Duodenal mucosa (tissue), 2 donors: Measurements from ENCODE around the gene ADGRB3.

Source experiments
- H3K27ac ChIP-seq: one replicate; pipeline ENCODE4 v1.7.0; 2013; ENCODE audit warnings: low read depth, low read length
- H3K27me3 ChIP-seq, 2 donors: one replicate each; pipeline ENCODE4 v1.7.0; 2013; ENCODE audit warnings: low read length in 2 of 2, control low read depth in 1 of 2; ENCODE audit not compliant: insufficient read depth in 2 of 2, control insufficient read depth in 1 of 2
- H3K36me3 ChIP-seq, 2 donors: one replicate each; pipeline ENCODE4 v1.7.0; 2013; ENCODE audit warnings: low read length in 2 of 2, control low read depth in 1 of 2; ENCODE audit not compliant: insufficient read depth in 2 of 2, control insufficient read depth in 1 of 2
- H3K4me1 ChIP-seq, 2 donors: one replicate each; pipeline ENCODE4 v1.7.0; 2013; ENCODE audit warnings: low read length in 2 of 2, control low read depth in 1 of 2; ENCODE audit not compliant: insufficient read depth in 2 of 2, control insufficient read depth in 1 of 2
- H3K4me3 ChIP-seq, 2 donors: one replicate each; pipeline ENCODE4 v1.7.0; 2013; ENCODE audit warnings: low read length in 2 of 2, low read depth in 1 of 2
- H3K9ac ChIP-seq, 2 donors: one replicate each; pipeline ENCODE4 v1.7.0; 2013; ENCODE audit warnings: low read length in 2 of 2, low read depth in 1 of 2
- H3K9me3 ChIP-seq, 2 donors: one replicate each; pipeline ENCODE4 v1.7.0; 2013; ENCODE audit warnings: low read length in 2 of 2, control low read depth in 1 of 2; ENCODE audit not compliant: control insufficient read depth in 1 of 2

Gene ADGRB3

DNA sequence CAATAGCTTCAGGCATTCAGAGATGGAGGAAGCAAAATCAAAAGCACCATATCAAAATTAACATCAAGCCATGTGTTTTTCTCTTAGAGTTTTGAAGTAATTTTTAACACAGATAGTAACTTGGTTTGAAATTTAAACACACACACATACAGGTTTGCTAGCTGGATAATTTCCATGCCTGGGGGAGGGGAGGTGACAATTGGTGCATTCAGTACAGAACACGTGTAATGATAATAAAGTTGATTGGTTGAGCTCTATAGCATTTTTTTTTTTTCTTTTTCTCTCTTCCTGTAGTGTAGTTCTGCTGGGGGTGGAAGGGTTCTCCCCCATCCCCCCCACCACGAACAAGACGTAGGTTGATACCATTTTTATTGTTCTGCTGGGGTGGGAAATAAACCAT is 596.9 kb downstream of the ADGRB3 start:
- no peak overlapping the region for H3K4me3 ChIP-seq
- no peak overlapping the region for H3K9ac ChIP-seq
- no peak overlapping the region for H3K27ac ChIP-seq
- H3K9me3 ChIP-seq: no peaks in the 10 kb centered on the region
- no peaks in the 10 kb centered on the region for H3K36me3 ChIP-seq
- no peaks in the 10 kb centered on the region for H3K27me3 ChIP-seq
- no peaks in the 10 kb centered on the region for H3K4me1 ChIP-seq

DNA sequence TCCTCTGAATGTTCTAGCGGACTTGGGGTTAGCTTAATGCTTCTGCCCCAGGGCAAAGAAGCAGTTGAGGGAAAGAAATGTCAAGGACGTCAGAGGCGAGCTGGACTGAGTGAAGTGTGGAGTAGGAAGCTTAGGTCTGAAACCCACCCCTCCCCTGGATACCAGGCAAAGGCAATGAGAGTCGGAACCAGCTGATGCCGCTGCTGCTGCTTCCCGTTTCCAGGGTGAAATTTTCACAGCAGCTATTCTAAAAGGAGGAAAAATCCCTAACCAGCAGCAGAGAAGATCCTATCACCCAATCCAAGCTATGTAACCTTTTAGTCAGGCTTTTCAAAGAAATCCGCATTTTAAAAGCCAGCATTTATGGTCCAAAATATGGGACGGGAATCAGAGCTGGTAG is 597.4 kb downstream of the ADGRB3 start:
- Histone ChIP-seq H3K9me3 (no peaks in the 10 kb centered on the region), H3K4me3 (no peak overlapping the region), H3K27ac (no peak overlapping the region), H3K27me3 (no peaks in the 10 kb centered on the region), H3K36me3 (no peaks in the 10 kb centered on the region), H3K4me1 (no peaks in the 10 kb centered on the region), H3K9ac (no peak overlapping the region)

DNA sequence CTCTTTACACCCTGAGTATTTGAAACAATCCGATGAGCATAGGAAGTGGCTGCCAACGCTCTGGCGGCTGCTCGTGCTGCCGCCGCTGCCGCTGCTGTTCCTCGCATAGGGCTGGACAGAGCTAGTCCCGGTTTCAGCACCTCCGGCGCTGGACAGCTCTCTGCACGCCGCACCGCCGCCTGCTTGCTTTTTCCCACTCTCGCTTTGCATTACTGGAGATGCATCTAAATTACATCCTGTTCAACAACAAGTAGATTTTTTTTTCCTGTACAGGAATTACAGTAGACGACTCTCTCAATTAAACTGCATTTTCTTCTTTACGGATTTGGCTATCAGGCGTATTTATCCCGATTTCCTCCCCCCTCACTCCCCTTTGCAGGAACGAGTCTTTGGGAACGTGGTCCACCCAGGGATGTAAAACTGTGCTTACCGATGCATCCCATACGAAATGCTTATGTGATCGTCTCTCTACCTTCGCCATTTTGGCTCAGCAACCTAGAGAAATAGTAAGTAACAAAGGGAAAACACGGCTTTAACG is 597.9 kb downstream of the ADGRB3 start:
- no peaks in the 10 kb centered on the region for H3K4me1 ChIP-seq
- H3K9ac ChIP-seq: no peak overlapping the region
- H3K27ac ChIP-seq: no peak overlapping the region
- no peaks in the 10 kb centered on the region for H3K36me3 ChIP-seq
- H3K9me3 ChIP-seq: no peaks in the 10 kb centered on the region
- H3K27me3 ChIP-seq: no peaks in the 10 kb centered on the region
- no peak overlapping the region for H3K4me3 ChIP-seq

DNA sequence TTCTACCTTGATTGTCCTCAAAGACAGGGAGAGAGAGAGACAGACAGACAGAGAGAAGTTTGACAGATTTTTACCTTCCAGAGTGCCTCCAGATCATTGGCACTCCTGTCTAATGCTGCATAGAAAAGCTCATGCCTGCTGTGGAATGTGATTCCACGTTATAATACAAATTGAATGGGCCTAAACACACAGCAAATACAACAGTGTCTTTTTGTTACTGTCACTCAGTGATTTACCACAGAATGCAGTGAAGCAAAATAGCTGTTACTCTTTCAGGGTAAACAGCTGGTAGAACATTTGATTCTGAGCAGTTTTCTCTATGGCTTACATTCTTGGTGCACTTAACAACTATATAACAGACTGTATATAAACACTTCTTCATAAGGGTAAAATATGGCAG is 603.0 kb downstream of the ADGRB3 start:
- Histone ChIP-seq H3K9me3 (no peaks in the 10 kb centered on the region), H3K27me3 (no peaks in the 10 kb centered on the region), H3K9ac (no peak overlapping the region), H3K27ac (no peak overlapping the region), H3K36me3 (no peaks in the 10 kb centered on the region), H3K4me1 (no peaks in the 10 kb centered on the region), H3K4me3 (no peak overlapping the region)

DNA sequence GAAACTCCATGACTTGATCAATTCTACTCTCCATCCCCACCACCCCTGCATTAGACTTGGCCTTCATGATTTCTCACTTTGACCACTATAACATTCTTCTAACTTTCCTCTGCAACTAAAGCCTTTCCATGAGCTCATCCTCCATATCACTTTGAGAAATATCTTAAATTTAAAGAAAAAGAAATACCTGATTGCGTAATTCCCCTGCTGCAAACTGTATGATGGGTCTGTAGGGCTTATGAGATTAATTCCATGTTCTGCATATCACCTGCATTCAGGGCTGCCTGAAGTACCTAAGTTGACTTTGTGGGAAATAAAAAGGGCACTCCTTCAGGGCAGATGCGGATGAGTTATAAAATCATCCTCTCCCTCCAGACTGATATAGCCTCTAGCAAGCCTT is 611.9 kb downstream of the ADGRB3 start:
- no peaks in the 10 kb centered on the region for H3K27me3 ChIP-seq
- H3K36me3 ChIP-seq: no peaks in the 10 kb centered on the region
- H3K4me1 ChIP-seq: no peaks in the 10 kb centered on the region
- H3K9ac ChIP-seq: no peak overlapping the region
- H3K4me3 ChIP-seq: no peak overlapping the region
- H3K9me3 ChIP-seq: no peaks in the 10 kb centered on the region
- H3K27ac ChIP-seq: no peak overlapping the region

DNA sequence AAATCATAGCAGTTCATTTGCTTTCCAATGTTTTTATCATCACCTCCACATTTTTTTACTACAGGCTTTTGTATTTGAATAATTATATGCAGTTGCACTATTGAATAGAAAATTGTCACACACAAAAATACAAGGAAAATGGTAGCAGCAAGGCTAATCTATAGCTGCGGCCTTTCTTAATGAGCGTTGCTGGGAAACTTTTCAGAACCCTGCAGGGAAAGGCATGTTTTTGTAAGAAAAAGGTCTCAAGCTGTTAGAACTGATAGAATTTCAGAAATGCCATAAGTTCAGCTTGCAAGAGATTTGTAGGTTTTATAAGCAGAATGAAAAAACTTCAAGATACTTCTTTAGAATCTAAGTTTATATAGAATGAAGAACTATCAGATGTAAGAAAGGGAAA is 625.9 kb downstream of the ADGRB3 start:
- no peaks in the 10 kb centered on the region for H3K9me3 ChIP-seq
- H3K36me3 ChIP-seq: no peaks in the 10 kb centered on the region
- no peaks in the 10 kb centered on the region for H3K4me1 ChIP-seq
- H3K9ac ChIP-seq: no peak overlapping the region
- no peak overlapping the region for H3K4me3 ChIP-seq
- H3K27me3 ChIP-seq: no peaks in the 10 kb centered on the region
- no peak overlapping the region for H3K27ac ChIP-seq

DNA sequence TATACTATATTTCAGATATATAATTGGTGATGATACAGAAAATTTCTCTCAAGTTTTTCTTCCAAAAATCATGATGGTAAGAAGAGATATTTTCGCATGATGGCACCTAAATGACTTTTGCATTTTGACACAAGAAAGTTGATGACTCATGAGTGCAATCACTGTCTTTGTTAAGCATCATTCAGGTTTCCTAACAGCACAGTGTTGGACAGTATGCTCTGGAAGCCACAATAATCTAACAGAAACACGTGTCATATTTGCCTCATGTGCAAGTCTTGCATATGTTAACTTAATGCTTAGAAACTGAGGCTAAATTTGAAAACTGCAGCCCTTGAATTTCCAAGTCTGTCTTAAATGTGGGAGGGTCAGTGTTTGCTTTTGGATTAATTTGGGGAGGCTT is 628.2 kb downstream of the ADGRB3 start:
- H3K4me1 ChIP-seq: no peaks in the 10 kb centered on the region
- no peak overlapping the region for H3K4me3 ChIP-seq
- H3K9ac ChIP-seq: no peak overlapping the region
- H3K27ac ChIP-seq: no peak overlapping the region
- H3K9me3 ChIP-seq: no peaks in the 10 kb centered on the region
- no peaks in the 10 kb centered on the region for H3K27me3 ChIP-seq
- no peaks in the 10 kb centered on the region for H3K36me3 ChIP-seq

DNA sequence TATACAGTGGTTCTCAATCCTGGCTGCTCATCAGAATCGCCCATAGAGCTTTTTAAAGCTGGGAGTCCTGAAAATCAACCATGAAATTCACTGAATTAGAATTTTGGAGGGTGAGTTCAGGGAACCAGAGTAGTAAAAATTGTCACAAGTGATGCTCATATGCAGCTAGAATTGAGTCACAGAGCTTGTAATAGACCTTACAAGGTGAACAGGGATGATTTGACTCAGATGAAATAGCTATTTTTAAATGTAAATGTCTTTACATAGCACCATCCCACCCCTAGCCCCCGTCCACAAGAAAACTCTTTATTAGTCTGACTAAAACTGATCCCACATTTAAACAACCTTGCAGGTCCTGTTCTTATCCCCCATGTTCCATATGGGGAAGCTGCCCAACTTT is 630.0 kb downstream of the ADGRB3 start:
- Histone ChIP-seq H3K36me3 (no peaks in the 10 kb centered on the region), H3K4me1 (no peaks in the 10 kb centered on the region), H3K9me3 (no peaks in the 10 kb centered on the region), H3K9ac (no peak overlapping the region), H3K27ac (no peak overlapping the region), H3K4me3 (no peak overlapping the region), H3K27me3 (no peaks in the 10 kb centered on the region)

DNA sequence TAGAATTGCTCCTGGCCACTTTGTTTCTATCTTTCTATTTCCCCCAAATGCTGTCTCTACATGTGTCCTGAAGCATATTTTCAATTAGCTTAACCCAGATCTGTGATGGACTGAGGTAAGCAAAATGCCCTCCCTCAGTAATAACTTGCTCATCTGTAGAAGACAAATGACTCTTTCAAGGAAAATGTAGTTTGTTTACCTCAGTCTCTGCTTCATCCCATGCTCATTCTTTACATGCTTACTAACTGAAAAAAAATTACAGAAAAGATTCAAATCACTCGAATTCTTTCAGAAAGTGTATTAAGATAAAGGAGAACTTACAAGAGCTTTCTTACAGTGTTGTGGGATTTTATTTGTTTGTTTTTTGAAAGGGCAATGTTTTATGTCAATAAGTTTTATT is 630.6 kb downstream of the ADGRB3 start:
- no peak overlapping the region for H3K9ac ChIP-seq
- H3K4me1 ChIP-seq: no peaks in the 10 kb centered on the region
- no peak overlapping the region for H3K27ac ChIP-seq
- H3K36me3 ChIP-seq: no peaks in the 10 kb centered on the region
- no peaks in the 10 kb centered on the region for H3K9me3 ChIP-seq
- H3K27me3 ChIP-seq: no peaks in the 10 kb centered on the region
- H3K4me3 ChIP-seq: no peak overlapping the region

DNA sequence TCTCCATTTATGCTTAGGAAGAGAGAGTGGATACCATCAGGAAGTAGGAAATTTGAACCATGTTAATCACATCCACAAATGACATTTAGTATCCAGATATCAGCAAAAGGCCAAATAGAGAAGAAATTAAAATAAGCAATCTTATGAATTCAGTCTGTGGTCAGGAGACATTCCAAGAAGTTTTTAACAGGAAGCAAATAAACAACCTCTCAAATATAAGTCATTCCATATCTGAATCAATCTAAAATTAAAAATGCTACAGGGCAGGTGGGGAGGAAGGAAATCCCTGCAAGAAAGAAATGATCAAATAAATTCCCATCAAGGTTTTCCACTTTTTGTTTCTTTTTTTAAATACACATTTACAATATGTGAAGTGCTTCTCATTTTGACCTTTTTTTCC is 641.1 kb downstream of the ADGRB3 start:
- H3K27me3 ChIP-seq: no peaks in the 10 kb centered on the region
- H3K4me1 ChIP-seq: no peaks in the 10 kb centered on the region
- H3K27ac ChIP-seq: no peak overlapping the region
- H3K9me3 ChIP-seq: no peaks in the 10 kb centered on the region
- no peak overlapping the region for H3K9ac ChIP-seq
- no peaks in the 10 kb centered on the region for H3K36me3 ChIP-seq
- no peak overlapping the region for H3K4me3 ChIP-seq

DNA sequence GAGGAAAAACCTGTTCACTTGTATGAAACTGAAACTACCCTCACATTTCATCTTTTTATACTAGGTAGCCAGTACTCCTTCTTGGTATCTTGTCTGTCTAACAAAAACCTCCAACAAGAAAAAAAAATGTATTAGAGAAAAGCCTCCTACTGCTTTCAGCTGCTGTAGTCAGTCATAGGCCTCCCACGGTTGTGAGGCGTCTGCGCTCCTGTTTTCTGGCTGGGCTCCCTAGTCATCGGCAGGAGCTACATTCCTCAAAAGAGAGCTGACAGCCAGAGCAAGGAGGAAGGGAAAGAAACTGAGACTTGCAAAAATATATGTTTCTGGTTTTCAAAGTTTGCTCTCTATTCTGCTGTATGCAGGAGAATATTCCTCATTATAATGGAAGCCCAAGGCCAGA is 644.7 kb downstream of the ADGRB3 start:
- H3K36me3 ChIP-seq: no peaks in the 10 kb centered on the region
- no peaks in the 10 kb centered on the region for H3K9me3 ChIP-seq
- no peaks in the 10 kb centered on the region for H3K27me3 ChIP-seq
- H3K4me3 ChIP-seq: no peak overlapping the region
- H3K4me1 ChIP-seq: no peaks in the 10 kb centered on the region
- no peak overlapping the region for H3K27ac ChIP-seq
- no peak overlapping the region for H3K9ac ChIP-seq
